ENCODE results near the gene MCOLN3.

MCOLN3 gene

DNA sequence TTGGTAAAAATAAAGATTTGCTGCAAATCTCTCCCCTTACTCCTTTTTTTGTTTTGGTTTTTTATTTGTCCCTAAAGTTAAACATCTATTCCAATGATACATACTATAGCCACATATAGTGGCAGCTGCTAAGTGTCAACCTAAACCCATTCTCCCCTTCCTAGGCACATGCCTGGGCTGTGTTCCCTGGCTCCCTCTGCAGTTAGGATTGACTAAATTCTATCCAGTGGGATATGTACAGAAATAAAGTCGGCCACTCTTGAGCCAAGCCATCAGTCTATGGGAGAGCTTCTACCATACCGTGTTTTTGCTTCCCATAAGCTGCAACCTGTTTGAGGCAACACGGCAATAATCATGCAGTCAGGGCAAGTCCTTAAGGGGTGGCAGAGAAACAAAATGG is 23.6 kb downstream of the MCOLN3 start:
- no peak overlapping the region for H2AFZ ChIP-seq (ENCODE audit: low read length)
- H3K4me1 ChIP-seq (ENCODE audit: insufficient read depth, low read length, poor library complexity, severe bottlenecking), result no peaks in the 10 kb centered on the region
- no peaks in the 10 kb centered on the region for H3K79me2 ChIP-seq (ENCODE audit: insufficient read depth, low read length)
- no peak for TF ChIP-seq EZH2phosphoT487 (IDR thresholded peaks at IDR 0.05; ENCODE audit: borderline replicate concordance)
- TF ChIP-seq, protein P1, sequence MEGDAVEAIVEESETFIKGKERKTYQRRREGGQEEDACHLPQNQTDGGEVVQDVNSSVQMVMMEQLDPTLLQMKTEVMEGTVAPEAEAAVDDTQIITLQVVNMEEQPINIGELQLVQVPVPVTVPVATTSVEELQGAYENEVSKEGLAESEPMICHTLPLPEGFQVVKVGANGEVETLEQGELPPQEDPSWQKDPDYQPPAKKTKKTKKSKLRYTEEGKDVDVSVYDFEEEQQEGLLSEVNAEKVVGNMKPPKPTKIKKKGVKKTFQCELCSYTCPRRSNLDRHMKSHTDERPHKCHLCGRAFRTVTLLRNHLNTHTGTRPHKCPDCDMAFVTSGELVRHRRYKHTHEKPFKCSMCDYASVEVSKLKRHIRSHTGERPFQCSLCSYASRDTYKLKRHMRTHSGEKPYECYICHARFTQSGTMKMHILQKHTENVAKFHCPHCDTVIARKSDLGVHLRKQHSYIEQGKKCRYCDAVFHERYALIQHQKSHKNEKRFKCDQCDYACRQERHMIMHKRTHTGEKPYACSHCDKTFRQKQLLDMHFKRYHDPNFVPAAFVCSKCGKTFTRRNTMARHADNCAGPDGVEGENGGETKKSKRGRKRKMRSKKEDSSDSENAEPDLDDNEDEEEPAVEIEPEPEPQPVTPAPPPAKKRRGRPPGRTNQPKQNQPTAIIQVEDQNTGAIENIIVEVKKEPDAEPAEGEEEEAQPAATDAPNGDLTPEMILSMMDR (conservative IDR thresholded peaks at IDR 0.05; ENCODE audit: low read length), result no peak
- no peak overlapping the region for H3K4me3 ChIP-seq (ENCODE audit: low read length, poor library complexity, severe bottlenecking)
- no peaks in the 10 kb centered on the region for H3K27me3 ChIP-seq (ENCODE audit: insufficient read depth, low read length, poor library complexity, severe bottlenecking)
- H3F3A ChIP-seq (ENCODE audit: low read depth), result no peaks in the 10 kb centered on the region
- no peaks in the 10 kb centered on the region for H3K9me2 ChIP-seq (replicated peaks; ENCODE audit: low read depth, low read length)
- no peaks in the 10 kb centered on the region for H3K36me3 ChIP-seq (ENCODE audit: insufficient read depth, low read length)
- H3K9me3 ChIP-seq (ENCODE audit: insufficient read depth, low read depth, low read length), result no peaks in the 10 kb centered on the region
- no peak overlapping the region for H3K9ac ChIP-seq (ENCODE audit: low read depth, low read length, poor library complexity, severe bottlenecking)
- H3K4me2 ChIP-seq (ENCODE audit: low read depth, low read length, poor library complexity, severe bottlenecking), result no peak overlapping the region
- H4K20me1 ChIP-seq (ENCODE audit: insufficient read depth, low read length, poor library complexity, severe bottlenecking), result no peaks in the 10 kb centered on the region

DNA sequence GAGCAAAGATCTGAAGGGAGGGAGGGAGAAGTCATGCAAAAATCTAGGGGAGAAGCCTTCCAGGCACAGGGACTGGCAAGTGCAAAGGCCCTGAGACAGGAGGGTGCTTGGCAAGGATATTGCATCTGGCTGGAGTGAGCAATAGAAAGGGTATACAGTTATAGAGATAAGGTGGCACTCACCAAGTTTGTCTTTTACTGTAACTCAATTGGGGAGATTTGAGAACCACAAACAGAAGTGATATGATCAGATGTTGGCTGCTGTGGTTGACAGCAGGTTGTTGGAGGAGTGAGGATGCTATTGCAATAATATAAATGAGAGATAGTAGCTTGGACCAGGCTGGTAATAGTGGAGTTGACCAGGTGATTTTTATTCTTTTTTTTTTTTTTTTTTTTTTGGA is 25.6 kb downstream of the MCOLN3 start:
- Histone ChIP-seq H3K9ac (ENCODE audit: low read depth, low read length, poor library complexity, severe bottlenecking) (no peak overlapping the region), H2AFZ (ENCODE audit: low read length) (no peak overlapping the region), H3K27me3 (ENCODE audit: insufficient read depth, low read length, poor library complexity, severe bottlenecking) (no peaks in the 10 kb centered on the region), H3K9me2 (replicated peaks; ENCODE audit: low read depth, low read length) (no peaks in the 10 kb centered on the region), H3K9me3 (ENCODE audit: insufficient read depth, low read depth, low read length) (no peaks in the 10 kb centered on the region), H4K20me1 (ENCODE audit: insufficient read depth, low read length, poor library complexity, severe bottlenecking) (no peaks in the 10 kb centered on the region), H3K4me3 (ENCODE audit: low read length, poor library complexity, severe bottlenecking) (no peak overlapping the region), H3K4me1 (ENCODE audit: insufficient read depth, low read length, poor library complexity, severe bottlenecking) (no peaks in the 10 kb centered on the region), H3K36me3 (ENCODE audit: insufficient read depth, low read length) (no peaks in the 10 kb centered on the region), H3F3A (ENCODE audit: low read depth) (no peaks in the 10 kb centered on the region), H3K79me2 (ENCODE audit: insufficient read depth, low read length) (no peaks in the 10 kb centered on the region), H3K4me2 (ENCODE audit: low read depth, low read length, poor library complexity, severe bottlenecking) (no peak overlapping the region)
- TF ChIP-seq EZH2phosphoT487 (IDR thresholded peaks at IDR 0.05; ENCODE audit: borderline replicate concordance), result no peak
- TF ChIP-seq, protein P1 (conservative IDR thresholded peaks at IDR 0.05; ENCODE audit: low read length), result no peak

DNA sequence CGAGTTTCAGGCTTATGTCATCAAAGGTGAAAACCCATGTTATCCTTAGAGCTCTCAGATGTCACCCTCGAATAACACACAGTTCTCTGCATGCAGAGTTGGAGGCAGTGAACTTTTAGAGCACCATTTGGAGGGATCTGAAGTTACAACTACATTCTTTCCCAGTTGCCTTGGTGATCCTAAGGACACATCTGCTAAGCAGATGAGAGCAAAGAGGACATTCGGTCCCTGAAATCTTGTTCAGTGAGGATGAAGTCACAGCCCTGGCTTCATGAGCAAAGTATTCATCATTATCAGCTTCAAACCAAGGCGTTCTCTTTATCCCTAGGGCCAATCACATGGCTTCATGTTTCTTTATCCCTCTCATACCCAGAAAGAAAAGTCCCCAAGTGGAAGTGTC is 28.3 kb downstream of the MCOLN3 start:
- Histone ChIP-seq H3K9me2 (replicated peaks; ENCODE audit: low read depth, low read length) (no peaks in the 10 kb centered on the region), H3K79me2 (ENCODE audit: insufficient read depth, low read length) (no peaks in the 10 kb centered on the region), H4K20me1 (ENCODE audit: insufficient read depth, low read length, poor library complexity, severe bottlenecking) (no peaks in the 10 kb centered on the region), H3K4me1 (ENCODE audit: insufficient read depth, low read length, poor library complexity, severe bottlenecking) (no peaks in the 10 kb centered on the region), H3F3A (ENCODE audit: low read depth) (no peaks in the 10 kb centered on the region), H3K27me3 (ENCODE audit: insufficient read depth, low read length, poor library complexity, severe bottlenecking) (no peaks in the 10 kb centered on the region), H3K36me3 (ENCODE audit: insufficient read depth, low read length) (no peaks in the 10 kb centered on the region), H3K4me3 (ENCODE audit: low read length, poor library complexity, severe bottlenecking) (no peak overlapping the region), H3K9ac (ENCODE audit: low read depth, low read length, poor library complexity, severe bottlenecking) (no peak overlapping the region), H3K4me2 (ENCODE audit: low read depth, low read length, poor library complexity, severe bottlenecking) (no peak overlapping the region), H2AFZ (ENCODE audit: low read length) (no peak overlapping the region), H3K9me3 (ENCODE audit: insufficient read depth, low read depth, low read length) (no peaks in the 10 kb centered on the region)
- no peak for TF ChIP-seq EZH2phosphoT487 (IDR thresholded peaks at IDR 0.05; ENCODE audit: borderline replicate concordance)
- TF ChIP-seq, protein P1 (conservative IDR thresholded peaks at IDR 0.05; ENCODE audit: low read length), result no peak

All from Loucy (cell line).